HG02852 (cell line): ENCODE data around the gene HECTD3.
A peak's percentile ranks its signal among the peaks of the same experiment; 100 is the strongest.
"Not testable (repeated sequence)": the region's sequence is repeated elsewhere in the genome, so short reads cannot be mapped to it uniquely, and the experiment has no call there.

Experiments
- ATAC-seq: cut with Tn5 transposase; IDR thresholded peaks from one replicate; pipeline ENCODE4 v1.9.1; 2021; ENCODE audit warnings: mild to moderate bottlenecking, moderate library complexity; ENCODE audit not compliant: unreplicated experiment

Gene HECTD3

GRCh38 chr1:45014321-45015028 is 3.4 kb upstream of the HECTD3 start:
- ATAC-seq = no peak

DNA sequence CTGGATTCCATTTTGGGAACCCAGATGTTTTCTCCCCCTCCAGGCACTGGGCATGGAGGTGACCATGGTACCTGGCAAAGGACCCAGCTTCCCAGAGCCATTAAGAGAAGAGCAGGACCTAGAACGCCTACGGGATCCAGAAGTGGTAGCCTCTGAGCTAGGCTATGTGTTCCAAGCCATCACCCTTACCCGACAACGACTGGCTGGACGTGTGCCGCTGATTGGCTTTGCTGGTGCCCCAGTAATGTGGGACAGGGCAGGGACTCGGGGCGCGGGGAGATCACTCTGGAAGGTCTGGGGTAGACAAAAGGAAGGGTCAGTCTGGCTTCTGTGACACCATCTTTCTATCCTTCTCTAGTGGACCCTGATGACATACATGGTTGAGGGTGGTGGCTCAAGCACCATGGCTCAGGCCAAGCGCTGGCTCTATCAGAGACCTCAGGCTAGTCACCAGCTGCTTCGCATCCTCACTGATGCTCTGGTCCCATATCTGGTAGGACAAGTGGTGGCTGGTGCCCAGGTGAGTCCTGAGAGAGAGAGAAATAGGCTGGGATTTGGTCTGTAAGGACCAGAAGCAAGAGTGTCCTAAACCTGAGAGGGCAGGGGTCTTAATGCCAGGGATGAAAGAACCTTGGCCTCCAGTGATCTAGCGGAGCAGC is 2.6 kb upstream of the HECTD3 start:
- no peak for ATAC-seq

- ATAC-seq = no peak
Observed at GRCh38 chr1:45012639-45013278, 1.6 kb upstream of the HECTD3 start.

DNA sequence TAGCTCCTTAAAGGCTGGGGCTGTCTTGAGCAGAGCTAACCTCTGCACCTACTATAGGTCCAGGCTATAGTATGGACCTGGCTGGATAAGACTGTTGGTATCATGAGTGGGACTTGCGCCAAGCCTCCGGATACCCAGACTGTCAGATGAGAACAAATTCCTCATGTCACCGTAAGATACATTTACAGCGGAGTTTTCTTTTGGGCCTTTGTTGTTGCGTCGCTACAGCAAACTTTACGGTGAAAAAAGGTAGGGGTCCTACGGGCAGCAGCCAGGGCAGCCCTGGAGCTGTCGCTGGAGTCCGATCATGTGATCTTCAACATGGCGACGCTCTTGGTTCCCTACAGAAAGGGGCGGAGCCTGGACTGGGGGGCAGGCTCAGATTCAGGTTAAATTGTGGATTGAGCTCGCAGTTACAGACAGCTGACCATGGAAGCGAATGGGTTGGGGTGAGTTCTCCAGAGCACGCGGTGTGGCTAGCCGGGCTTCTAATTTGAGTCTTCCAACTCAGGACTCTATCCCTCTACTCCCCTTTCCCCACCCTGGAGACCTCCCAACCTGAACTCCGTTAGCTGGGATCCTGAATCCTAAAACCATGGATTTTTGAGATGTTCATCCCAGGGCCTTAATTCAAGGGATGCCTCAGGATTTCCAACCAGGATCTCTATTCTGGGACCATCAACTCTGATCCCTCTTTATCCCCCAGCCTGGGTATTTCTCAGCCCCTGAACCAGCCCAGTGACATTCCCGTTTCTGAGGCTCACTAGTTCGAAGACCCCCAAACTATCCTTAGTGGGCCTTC is 914 bp upstream of the HECTD3 start, which contains the start of gene UROD:
TSS of gene UROD (plus strand) at position 418 of the 802 bp plus-strand sequence. CDS start at position 430, 12 bp downstream.
- ATAC-seq = peak; percentile 59

DNA sequence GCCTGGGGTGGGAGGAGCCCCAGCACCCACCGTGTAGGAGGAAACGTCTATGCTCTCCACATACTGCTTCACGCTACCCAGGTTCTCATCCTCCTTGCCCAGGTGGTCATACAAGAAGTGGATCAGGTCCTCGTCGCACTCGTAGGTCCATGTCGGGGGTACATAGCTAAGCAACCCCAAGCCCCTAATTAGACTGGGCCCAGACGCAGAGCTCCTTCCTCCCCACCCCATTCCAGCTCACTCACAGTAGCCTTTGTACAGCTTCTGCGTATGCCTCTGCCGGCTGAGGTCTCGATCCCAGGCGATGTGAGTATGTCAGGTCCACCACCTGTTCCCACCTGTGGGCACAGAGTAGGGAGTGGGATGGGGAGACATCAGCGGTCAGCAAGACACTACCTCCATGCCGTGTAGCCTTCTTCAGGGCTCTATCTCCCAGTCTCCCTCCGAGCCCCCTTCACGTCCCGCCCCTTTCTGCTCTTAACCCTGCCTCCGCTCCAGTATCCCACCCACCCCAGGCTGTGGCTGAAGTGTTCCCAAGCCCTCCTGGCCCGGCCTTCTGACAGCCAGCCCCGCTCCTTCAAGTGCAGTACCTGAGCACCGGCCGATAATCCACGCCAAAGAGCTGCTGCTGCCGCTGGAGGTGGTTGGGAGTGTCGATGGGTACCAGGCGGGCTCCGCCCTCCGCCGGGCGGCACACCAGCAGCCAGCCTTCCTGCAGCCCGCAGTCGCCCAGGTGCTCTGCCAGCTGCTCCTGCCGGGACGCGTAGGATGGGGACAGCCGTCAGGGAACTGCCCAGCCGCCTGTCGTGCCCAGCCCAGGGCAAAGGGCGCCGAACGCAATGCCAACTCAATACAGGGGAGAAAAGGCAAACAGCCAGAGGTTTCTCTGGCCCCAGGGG is 919 bp downstream of the HECTD3 start:
- no peak for ATAC-seq

GRCh38 chr1:45009296-45009865 is 1.7 kb downstream of the HECTD3 start:
- ATAC-seq = no peak

DNA sequence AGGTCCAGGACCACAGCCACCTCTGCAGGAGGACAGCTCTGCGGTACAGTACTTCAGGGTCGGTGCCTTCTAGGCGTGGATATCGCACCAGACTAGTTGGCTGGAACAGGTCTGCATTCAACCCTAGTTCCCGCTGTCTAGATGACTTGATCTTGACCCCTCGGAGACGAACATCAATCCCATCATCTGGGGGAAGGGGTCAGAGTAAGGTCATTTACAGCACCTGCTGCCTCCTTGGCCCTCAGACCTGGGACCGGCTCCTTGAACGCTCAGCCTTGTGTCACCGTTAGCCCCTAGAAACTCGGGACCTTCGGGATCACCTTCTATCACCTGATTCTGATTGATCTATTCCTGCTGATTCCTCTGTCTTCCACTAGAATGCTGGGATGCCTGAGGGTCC is 2.6 kb downstream of the HECTD3 start:
- ATAC-seq = no peak

DNA sequence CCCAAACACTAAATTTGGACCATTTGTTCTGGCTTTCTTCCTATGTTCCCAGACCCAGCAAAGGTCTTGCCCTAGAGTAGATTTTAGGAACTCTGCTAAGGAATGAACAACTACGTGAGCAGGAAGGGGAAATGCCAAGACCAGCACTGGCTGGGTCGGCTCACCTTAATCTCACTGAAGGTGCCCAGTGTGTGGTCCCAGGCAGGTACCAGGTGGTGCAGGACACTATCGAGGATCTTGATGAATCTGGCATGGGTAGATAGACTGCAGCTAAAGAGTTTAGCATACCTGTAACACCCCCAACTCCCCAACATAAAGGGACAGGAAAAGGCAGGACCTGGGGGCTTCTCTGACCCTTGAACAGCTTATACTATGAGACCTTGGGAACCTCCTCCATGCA is 3.0 kb downstream of the HECTD3 start:
- ATAC-seq = no peak

- ATAC-seq = no peak
Observed at GRCh38 chr1:45007311-45007710, 3.8 kb downstream of the HECTD3 start.

- ATAC-seq = no peak
Observed at GRCh38 chr1:45005761-45006160, 5.4 kb downstream of the HECTD3 start.

GRCh38 chr1:45004281-45004920 is 6.7 kb downstream of the HECTD3 start:
- no peak for ATAC-seq

DNA sequence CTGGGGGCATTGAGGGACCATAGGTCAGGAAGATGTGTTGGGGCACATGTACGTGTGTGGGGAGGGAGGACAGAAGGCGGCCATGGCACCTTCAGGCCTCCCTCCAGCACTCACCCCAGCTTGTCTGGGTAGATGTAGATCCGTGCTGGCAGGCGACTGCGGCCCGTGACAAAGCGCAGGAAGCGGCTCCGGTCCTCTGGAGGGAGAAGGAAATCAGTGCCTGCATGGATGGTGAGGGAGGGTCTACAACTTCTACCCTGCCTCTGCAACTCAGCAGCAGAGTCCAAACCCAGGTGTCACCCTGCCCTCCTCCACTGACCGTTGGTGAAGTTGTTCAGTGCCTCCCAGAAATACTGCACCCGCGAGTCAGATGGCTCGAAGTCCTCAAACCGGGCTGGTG is 7.4 kb downstream of the HECTD3 start:
- ATAC-seq = no peak

GRCh38 chr1:45002650-45003645 is 8.2 kb downstream of the HECTD3 start:
- no peak for ATAC-seq

- ATAC-seq = not testable (repeated sequence)
Observed at GRCh38 chr1:45001576-45001975, 9.5 kb downstream of the HECTD3 start.

DNA sequence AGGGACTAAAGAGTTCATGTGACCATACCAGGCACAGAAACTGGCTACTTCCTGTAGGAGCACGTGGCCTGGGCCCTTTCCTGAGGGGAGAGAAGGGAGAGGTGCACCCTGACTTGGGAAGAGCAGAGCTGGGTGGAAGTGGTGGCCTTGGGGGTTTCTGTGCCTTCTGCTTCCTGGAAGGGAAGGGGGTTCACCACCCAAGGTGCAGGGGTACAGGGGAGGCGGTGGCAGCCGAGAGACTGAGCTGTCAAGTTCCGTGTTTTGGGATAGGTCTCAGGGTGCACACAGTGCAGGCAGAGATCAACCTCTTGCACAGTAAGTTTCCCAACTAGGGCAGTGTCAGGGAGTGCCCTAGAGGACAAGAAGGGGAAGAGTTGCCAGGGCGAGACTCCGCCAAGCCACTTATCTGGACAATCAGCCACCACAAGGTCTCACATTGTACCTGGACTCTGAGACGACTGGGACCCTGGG is 10.1 kb downstream of the HECTD3 start:
- ATAC-seq = no peak

DNA sequence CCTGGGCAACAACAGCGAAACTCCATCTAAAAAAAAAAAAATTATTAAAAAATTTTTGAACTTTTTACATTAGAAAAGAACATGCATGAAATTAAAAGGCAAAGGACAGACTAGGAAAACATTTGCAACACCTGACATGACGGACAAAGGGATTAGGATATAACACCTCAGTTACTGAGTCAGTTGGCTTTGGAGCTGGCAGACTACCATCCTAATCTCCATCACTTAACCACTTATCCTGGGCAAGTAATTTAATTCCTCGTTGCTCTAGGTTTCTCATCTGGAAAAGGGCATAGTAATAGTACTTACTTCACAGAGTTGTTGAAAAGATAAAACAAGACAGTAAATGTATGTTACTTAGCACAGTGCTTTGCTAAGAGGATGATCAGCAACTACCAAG is 11.9 kb downstream of the HECTD3 start:
- no peak for ATAC-seq

DNA sequence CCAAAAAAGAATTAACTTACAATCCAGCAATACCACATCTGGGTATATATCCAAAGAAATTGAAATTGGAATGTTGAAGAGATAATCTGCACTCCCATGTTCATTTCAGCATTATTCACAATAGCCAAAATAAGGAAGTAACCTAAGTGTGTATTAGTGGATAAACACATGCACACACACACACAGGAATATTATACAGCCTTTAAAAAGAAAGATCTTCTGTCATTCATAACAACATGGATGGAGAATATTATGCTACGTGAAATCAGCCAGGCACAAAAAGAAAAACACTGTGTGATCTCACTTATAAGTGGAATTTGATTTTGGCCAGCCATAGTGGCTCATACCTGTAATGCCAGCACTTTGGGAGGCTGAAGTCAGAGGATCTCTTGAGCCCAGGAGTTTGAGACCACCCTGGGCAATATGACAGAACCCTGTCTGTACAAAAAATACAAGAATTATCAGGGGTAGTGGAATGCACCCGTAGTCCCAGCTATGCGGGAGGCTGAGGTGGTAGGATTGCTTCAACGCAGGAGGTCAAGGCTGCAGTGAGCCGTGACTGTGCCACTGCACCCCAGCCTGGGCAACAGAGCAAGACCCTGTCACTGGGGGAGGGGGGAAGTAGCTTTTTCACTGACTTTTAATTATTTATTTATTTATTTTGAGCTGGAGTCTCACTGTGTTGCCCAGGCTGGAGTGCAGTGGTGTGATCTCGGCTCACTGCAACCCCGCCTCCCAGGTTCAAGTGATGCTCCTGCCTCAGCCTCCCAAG is 15.5 kb downstream of the HECTD3 start:
- no peak for ATAC-seq
